HG03060 (cell line): ENCODE measurements around the gene MPC1.
"Not testable (repeated sequence)": the region's sequence is repeated elsewhere in the genome, so short reads cannot be mapped to it uniquely, and the experiment has no call there.

ENCODE experiments used
- ATAC-seq: cut with Tn5 transposase; IDR thresholded peaks from one replicate; pipeline ENCODE4 v1.9.1; 2021; ENCODE audit warnings: low read depth, moderate number of reproducible peaks; ENCODE audit not compliant: unreplicated experiment

Gene MPC1

GRCh38 chr6:166382500-166382932 is 224 bp downstream of the MPC1 start:
- ATAC-seq: no peak

DNA sequence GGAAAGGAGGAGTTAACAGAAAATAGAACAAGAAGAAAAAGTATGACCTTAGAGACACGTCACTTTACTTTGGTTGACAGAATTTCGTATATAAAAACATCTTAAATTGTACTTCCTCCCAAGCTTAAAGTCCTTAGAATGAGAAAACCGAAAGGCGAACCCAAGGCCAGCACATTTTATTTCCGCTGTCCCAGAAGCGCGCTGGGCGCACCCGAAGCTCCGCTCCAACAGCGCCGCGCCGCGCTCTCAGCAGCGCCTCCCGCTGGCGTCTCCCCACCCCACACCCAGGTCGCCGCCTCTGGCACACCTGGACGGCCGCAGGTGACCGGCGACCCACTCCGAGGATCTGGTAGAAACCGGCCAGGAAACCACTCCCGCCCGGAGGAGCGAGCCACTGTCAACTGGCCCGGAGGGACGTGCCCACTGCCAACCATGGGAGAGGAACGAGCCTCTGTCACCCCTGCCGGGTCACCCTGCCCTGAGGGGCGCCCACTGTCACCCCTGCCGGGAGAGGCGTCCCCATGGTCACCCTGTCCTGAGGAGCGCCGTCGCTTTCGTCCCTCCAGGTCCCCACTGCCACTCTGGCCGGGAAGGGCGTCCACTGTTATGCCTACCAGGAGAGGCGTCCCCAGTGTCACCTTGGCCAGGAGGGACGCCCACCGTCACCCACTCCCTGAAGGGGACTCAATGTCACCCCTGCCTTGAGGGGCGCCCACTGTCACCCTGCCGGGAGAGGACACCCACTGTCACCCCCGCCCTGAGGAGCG is 824 bp downstream of the MPC1 start:
- peak; percentile 26 for ATAC-seq

GRCh38 chr6:166381381-166381732 is 1.4 kb downstream of the MPC1 start:
- no peak for ATAC-seq

DNA sequence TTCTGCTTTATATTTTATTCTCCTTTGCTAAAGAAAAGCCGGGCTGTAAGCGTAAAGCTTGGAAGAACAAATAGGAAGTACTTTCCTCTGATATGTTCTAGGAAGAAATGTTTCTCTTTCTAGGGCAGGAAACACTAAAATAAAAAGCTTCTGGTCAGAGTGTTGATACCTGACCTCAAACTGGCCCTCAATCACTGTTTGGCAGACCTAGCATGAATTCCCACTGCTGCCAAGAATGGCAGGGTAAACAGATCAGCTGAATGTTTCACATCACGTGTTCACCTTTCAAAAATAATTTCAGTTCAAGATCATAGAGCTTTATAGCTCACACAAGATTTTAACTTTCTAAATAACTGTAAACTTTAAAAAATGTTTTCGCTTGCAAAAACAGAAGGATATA is 2.9 kb downstream of the MPC1 start:
- no peak for ATAC-seq

- no peak for ATAC-seq
These were observed 3.6 kb downstream of the MPC1 start for GRCh38 chr6:166379103-166379586.

GRCh38 chr6:166377721-166378120 is 5.0 kb downstream of the MPC1 start:
- no peak for ATAC-seq

- ATAC-seq: no peak
These were observed 7.7 kb downstream of the MPC1 start for GRCh38 chr6:166375013-166375412.

GRCh38 chr6:166370489-166370888 is 12.3 kb downstream of the MPC1 start:
- no peak for ATAC-seq

GRCh38 chr6:166369782-166370181 is 13.0 kb downstream of the MPC1 start:
- ATAC-seq: no peak

DNA sequence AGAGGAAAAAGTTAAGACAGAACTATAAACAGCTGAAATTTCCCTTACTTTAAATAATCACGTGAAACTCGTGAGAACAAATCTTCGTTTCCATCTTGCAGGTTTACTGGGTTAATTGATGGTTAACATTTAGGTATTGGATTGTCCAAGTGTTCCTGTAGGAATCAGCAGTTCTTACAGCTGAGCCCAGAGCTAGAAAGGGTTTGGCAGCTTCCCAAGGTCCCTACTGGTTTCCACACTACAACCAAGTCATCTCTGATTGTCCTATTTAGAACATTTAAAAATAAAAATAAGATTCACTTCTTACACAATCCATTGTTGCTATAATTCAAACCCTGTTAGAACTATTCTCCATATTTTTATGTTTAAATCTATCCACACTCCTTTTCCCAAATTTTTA is 15.8 kb downstream of the MPC1 start:
- no peak for ATAC-seq

GRCh38 chr6:166365806-166366205 is 16.9 kb downstream of the MPC1 start:
- ATAC-seq: no peak

DNA sequence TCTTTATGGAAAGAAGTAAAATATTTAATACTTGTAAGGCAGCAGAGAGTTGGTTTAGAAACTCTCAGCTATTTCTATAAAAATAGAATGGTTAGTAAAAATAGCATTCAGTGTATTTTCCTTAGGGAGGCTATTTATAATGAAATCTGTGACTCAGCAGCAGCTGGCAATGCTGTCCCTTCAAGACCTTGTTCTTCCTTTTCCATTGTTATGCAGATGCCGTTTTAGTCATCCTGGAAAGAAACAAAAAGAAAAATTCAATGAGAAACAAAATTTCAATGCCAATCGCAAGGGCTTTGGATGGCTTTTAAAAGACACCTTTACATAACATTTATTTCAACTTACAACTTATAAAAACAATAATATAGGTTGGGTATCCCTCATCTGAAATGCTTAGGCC is 17.5 kb downstream of the MPC1 start:
- no peak for ATAC-seq

- no peak for ATAC-seq
These were observed 18.3 kb downstream of the MPC1 start for GRCh38 chr6:166364456-166364855.

- ATAC-seq: not testable (repeated sequence)
These were observed 20.3 kb downstream of the MPC1 start for GRCh38 chr6:166362427-166362826.

GRCh38 chr6:166361077-166361429 is 21.7 kb downstream of the MPC1 start:
- ATAC-seq: no peak

DNA sequence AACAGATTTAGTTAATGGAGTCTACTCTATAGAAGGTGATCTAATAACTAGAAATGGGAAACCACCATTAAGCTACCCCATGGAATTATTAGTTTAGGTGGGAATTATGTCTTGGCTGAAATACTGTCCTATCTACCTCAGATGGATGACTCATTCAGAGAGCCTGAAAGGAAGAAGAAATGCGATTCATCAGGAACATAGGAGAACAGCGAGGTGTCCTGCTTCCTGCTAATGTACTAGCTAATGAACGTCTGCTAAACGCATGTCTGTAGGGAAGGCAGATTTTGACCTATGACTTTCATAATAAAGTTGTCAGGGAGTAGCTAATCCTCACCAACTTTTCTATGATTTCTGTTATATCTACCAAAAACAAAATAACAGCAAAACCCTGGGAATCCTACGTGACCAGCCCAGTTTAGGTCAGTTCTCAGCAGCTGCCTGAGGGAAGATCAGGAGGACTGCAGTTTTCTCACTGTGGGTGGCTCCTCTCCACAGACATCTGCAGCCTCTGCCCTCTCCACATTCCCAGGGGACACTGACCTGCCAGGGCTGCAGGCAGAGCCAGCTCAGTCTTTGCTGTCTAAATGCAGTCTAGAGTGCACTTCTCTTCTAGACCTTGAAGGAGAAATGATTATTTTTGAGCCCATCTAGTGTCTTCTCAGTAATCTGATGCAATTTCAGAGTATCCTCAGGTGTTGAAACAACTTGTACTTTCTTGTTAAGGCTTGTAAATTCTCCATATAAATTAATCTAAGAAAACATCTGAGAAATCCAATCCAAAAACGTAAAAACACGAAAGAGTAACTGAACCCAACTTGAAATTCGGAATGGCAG is 22.3 kb downstream of the MPC1 start:
- no peak for ATAC-seq

GRCh38 chr6:166355552-166355951 is 27.2 kb downstream of the MPC1 start:
- ATAC-seq: no peak

DNA sequence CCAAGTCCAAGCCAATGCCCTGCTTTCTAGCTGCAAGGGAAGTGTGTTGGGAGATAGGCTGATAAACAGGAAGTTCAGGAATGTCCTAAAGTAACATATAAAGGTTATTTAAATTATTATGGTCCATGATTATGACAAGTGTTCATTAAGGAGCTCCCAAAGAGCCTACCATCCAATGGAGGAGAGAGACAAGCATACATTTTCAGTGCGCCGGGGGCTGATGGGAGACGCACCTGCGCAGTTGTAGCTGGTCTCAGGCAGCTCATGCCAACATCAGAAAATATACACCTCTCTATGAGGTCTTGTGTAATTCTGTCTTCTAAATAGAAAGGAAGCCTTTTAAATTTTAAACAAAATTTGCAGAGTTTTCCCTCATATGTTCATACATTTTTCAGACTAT is 27.8 kb downstream of the MPC1 start:
- ATAC-seq: no peak

DNA sequence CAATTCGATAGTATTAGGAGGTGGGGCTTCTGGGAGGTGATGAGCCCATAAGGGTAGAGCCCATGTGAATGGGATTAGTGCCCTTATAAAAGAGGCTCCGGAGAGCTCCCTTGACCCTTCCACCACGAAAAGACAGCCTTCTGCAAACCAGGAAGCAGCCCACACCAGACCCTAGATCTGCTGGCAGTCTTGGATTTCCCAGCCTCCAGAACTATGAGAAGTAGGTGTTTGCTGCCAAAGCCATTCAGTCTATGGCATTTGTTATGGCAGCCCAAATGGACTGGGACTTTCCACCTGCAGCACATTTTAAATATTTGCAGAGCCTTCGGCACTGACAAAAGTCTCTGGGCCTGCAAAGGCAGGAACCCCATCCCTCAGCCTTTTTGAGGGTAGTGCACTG is 28.6 kb downstream of the MPC1 start:
- ATAC-seq: no peak

DNA sequence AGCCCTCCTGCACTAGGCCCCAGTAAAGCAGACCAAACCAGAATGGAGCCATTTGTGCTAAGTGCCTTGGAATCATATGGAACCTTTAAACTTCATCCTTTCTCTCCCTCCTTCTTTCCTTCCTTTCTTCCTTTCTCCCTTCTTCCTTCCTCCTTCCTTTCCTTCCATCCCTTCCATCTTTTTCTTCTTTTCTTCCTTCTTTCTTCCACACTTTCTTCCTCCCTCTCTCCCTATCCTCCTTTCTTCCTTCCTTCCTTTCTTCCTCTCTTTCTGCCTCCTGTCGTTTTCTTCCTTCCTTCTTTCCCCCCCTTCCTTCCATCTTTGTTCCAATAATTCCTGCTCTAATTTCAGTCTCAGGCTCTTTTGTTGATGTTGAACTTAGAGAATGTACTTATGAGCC is 29.2 kb downstream of the MPC1 start:
- no peak for ATAC-seq

DNA sequence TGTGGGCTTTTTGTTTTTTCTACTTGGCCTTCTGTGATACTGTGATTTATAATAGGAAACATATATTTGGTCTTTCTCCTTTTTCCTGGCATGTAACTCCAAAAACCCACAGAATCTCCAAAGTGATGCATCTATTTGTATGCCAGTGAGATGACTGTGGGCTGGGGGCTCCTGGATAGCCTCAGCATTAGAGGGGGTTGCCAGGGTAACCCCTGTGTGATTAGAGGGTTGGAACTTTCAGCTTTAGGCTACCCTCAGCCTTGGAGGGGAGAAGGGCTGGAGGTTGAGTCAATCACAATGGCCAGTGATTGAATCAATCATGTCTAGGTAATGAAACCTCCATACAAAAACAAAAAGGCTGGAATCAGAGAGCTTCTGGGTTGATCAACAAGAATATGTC is 29.8 kb downstream of the MPC1 start:
- no peak for ATAC-seq

DNA sequence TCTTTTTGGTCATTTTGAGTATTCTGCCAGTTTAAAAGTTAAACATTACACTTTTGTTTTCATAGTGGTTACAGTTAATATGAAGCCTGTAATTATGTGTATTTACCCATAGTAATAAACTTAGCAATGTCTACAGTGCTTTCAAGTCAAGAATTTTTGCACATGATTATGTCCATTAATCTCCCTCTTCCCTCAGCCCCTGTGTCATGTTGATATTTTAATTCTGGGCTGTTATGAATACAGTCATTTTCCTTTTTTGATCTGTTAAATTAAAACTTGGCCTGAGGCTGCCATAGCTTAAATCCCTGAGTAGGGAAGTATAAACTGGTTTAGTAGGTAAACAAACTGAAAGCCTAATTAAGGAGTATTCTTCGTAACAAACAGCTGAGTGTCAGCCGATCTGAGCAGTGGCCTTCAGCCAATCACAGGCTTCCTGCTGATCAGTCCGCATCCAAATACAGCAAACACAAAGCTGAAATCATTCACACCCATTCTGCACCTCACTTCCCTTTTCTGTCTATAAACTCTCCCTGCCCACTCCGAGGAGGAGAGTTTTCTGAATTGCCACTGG is 30.9 kb downstream of the MPC1 start:
- ATAC-seq: peak; percentile 100
